IPS-NIHi11 (cell line): Measurements from ENCODE around the gene SLC22A31.

Experiments
- DNase-seq: peaks from one replicate; pipeline ENCODE4 v3.0.0; 2012; ENCODE audit warnings: mixed read lengths, low spot score

The SLC22A31 gene

GRCh38 chr16:89216315-89217137, 16.2 kb upstream of the SLC22A31 start:
- DNase-seq: peak; percentile 76

- DNase-seq: no peak
These were observed 10.7 kb upstream of the SLC22A31 start for GRCh38 chr16:89210904-89211515.

- no peak for DNase-seq
These were observed 10.0 kb upstream of the SLC22A31 start for GRCh38 chr16:89210165-89210903.

GRCh38 chr16:89209522-89210044, 9.2 kb upstream of the SLC22A31 start:
- DNase-seq: no peak

- DNase-seq: no peak
These were observed 7.7 kb upstream of the SLC22A31 start for GRCh38 chr16:89207993-89208392.

- DNase-seq: peak; percentile 5
These were observed 2.3 kb upstream of the SLC22A31 start for GRCh38 chr16:89202422-89203215.

GRCh38 chr16:89201439-89202377, 1.4 kb upstream of the SLC22A31 start:
- peak; percentile 98 for DNase-seq

- peak; percentile 38 for DNase-seq
These were observed 594 bp upstream of the SLC22A31 start for GRCh38 chr16:89200850-89201411.

- no peak for DNase-seq
These were observed 855 bp downstream of the SLC22A31 start for GRCh38 chr16:89199241-89200123.

GRCh38 chr16:89198417-89199240, 1.7 kb downstream of the SLC22A31 start:
- peak; percentile 2 for DNase-seq

GRCh38 chr16:89197633-89198416, 2.5 kb downstream of the SLC22A31 start:
- no peak for DNase-seq

GRCh38 chr16:89197033-89197632, 3.2 kb downstream of the SLC22A31 start:
- no peak for DNase-seq

GRCh38 chr16:89195521-89196171, 4.7 kb downstream of the SLC22A31 start:
- DNase-seq: peak; percentile 4

- DNase-seq: no peak
These were observed 5.7 kb downstream of the SLC22A31 start for GRCh38 chr16:89194340-89195311.

GRCh38 chr16:89193576-89194293, 6.6 kb downstream of the SLC22A31 start:
- no peak for DNase-seq
